ENCODE data around the gene MDM2.

GRCh38 chr12:68896881-68897540, 89.0 kb downstream of the MDM2 start:
- no peak for TF ChIP-seq POLR2A (IDR thresholded peaks at IDR 0.05)
- TF ChIP-seq CTCF (IDR thresholded peaks at IDR 0.05 in 8 of 11, conservative IDR thresholded peaks at IDR 0.05 in 3 of 11), result no peak

Data from spleen (tissue), 7 donors.